B cell (primary cell): ENCODE measurements around the gene MTHFSD. TPM values are rescaled to one million over a fixed set of nuclear protein-coding genes. Genes with fewer than 3 reads are reported as not detected.

Source experiments
- ATAC-seq: fragments of 200-7000 bp; cut with Tn5 transposase; one replicate; pipeline ENCODE4 v1.10.0; 2021; ENCODE audit warnings: low read depth, mild to moderate bottlenecking, moderate number of reproducible peaks, moderate library complexity
- CTCF ChIA-PET: fragments of 350-600 bp; sonication (Branson Sonifier 250); formaldehyde crosslinking; loops from one replicate; lab custom pipeline; 2021; ENCODE audit warnings: antibody characterized with exemption, inconsistent platforms; lab: Charles Lee
- POLR2A ChIA-PET: fragments of 350-600 bp; sonication (Branson Sonifier 250); formaldehyde crosslinking; loops from one replicate; lab custom pipeline; 2021; ENCODE audit warnings: antibody characterized with exemption; lab: Charles Lee
- DNase-seq: peaks from one replicate; pipeline ENCODE4 v3.0.0; 2013
- H2AFZ ChIP-seq: 2 replicates; pipeline ENCODE4 v1.6.1; 2012; ENCODE audit warnings: mild to moderate bottlenecking, low read depth, low read length; ENCODE audit not compliant: insufficient read depth, poor library complexity, severe bottlenecking
- H3K27ac ChIP-seq, 2 donors: 1 replicate in 1 of 2; 2 replicates in 1 of 2; pipeline ENCODE4 v1.5.1; 2012 to 2013; ENCODE audit warnings: low read length in 2 of 2, mild to moderate bottlenecking in 2 of 2, moderate library complexity in 1 of 2
- H3K27me3 ChIP-seq, 4 experiments: fragments of 200-600 bp in 1 of 4; sonication (generic) in 1 of 4; replicated peaks in 1 of 4; 1 replicate in 2 of 4; 2 replicates in 2 of 4; pipeline versions ENCODE4 v1.6.1 to v1.7.0; 2013 to 2016; ENCODE audit warnings: low read length in 3 of 4, mild to moderate bottlenecking in 2 of 4, mixed read lengths in 1 of 4, moderate library complexity in 1 of 4; ENCODE audit not compliant: insufficient read depth in 4 of 4, control insufficient read depth in 3 of 4; ENCODE audit errors: control extremely low read depth in 1 of 4
- H3K36me3 ChIP-seq, 2 experiments: replicated peaks in 1 of 2; 1 replicate in 1 of 2; 2 replicates in 1 of 2; pipeline versions ENCODE4 v1.6.1 to v1.7.1; 2013; ENCODE audit warnings: low read length in 1 of 2; ENCODE audit not compliant: insufficient read depth in 2 of 2, control insufficient read depth in 1 of 2; ENCODE audit errors: control extremely low read depth in 1 of 2, extremely low read depth in 1 of 2
- H3K4me1 ChIP-seq, 2 donors: fragments of 200-600 bp in 1 of 2; sonication (generic) in 1 of 2; 1 replicate in 1 of 2; 2 replicates in 1 of 2; pipeline versions ENCODE4 v1.5.1 to v1.6.1; 2013 to 2017; ENCODE audit warnings: low read length in 2 of 2; ENCODE audit not compliant: control insufficient read depth in 2 of 2, insufficient read depth in 2 of 2
- H3K4me2 ChIP-seq: replicated peaks from 2 replicates; pipeline ENCODE3; 2012; ENCODE audit warnings: mild to moderate bottlenecking, low read depth, low read length; ENCODE audit not compliant: poor library complexity, severe bottlenecking
- H3K4me3 ChIP-seq, 5 experiments: fragments of 200-600 bp in 1 of 5; sonication (generic) in 1 of 5; 1 replicate in 3 of 5; 2 replicates in 2 of 5; pipeline versions ENCODE4 v1.5.1 to v1.7.0; 2011 to 2016; ENCODE audit warnings: low read length in 4 of 5, mild to moderate bottlenecking in 4 of 5, low read depth in 2 of 5, control low read depth in 1 of 5, moderate library complexity in 1 of 5; ENCODE audit not compliant: insufficient read depth in 1 of 5; ENCODE audit errors: control extremely low read depth in 1 of 5, extremely low read depth in 1 of 5
- H3K79me2 ChIP-seq: fragments of 200-600 bp; sonication (generic); one replicate; pipeline ENCODE4 v1.6.0; 2016; ENCODE audit warnings: low read length; ENCODE audit not compliant: control insufficient read depth, insufficient read depth
- H3K9ac ChIP-seq: fragments of 200-600 bp; sonication (generic); 2 replicates; pipeline ENCODE4 v1.6.1; 2017; ENCODE audit warnings: mild to moderate bottlenecking, low read length, moderate library complexity
- H3K9me3 ChIP-seq, 3 donors: one replicate each; pipeline versions ENCODE4 v1.6.1 to v1.7.1; 2013; ENCODE audit warnings: low read length in 2 of 3; ENCODE audit not compliant: control insufficient read depth in 2 of 3, insufficient read depth in 1 of 3; ENCODE audit errors: control extremely low read depth in 1 of 3
- H4K20me1 ChIP-seq: 2 replicates; pipeline ENCODE4 v1.6.0; 2012; ENCODE audit warnings: mild to moderate bottlenecking, low read length; ENCODE audit not compliant: insufficient read depth, control insufficient read depth, poor library complexity, severe bottlenecking
- H3K27ac Mint-ChIP-seq: one replicate; pipeline ENCODE4 v1.8.0; 2021; ENCODE audit warnings: mixed read lengths
- H3K27me3 Mint-ChIP-seq: one replicate; pipeline ENCODE4 v1.8.0; 2021; ENCODE audit warnings: mixed read lengths
- H3K4me1 Mint-ChIP-seq: one replicate; pipeline ENCODE4 v1.8.0; 2021; ENCODE audit warnings: mixed read lengths
- H3K4me3 Mint-ChIP-seq: one replicate; pipeline ENCODE4 v1.8.0; 2021; ENCODE audit warnings: mixed read lengths
- H3K9me3 Mint-ChIP-seq: one replicate; pipeline ENCODE4 v1.8.0; 2022; ENCODE audit warnings: mixed read lengths; ENCODE audit not compliant: insufficient read depth
- CTCF ChIP-seq: fragments of 200-600 bp; IDR thresholded peaks from one replicate; pipeline ENCODE4 v1.8.0; 2022; ENCODE audit warnings: antibody characterized with exemption, mild to moderate bottlenecking
- EZH2 ChIP-seq: IDR thresholded peaks from 2 replicates; pipeline ENCODE4 v1.6.1; 2012; ENCODE audit warnings: borderline replicate concordance, low read depth, mild to moderate bottlenecking, moderate library complexity, low read length; ENCODE audit not compliant: insufficient read depth, poor library complexity, severe bottlenecking
- WGBS: methylation state at CpG from one replicate; pipeline ENCODE4 v1.1.5; 2013; ENCODE audit warnings: missing lambda C conversion rate; ENCODE audit not compliant: insufficient coverage; 5-methylcytosine and 5-hydroxymethylcytosine counted together
- intact Hi-C: fragments of 100-400 bp; cut with micrococcal nuclease; formaldehyde crosslinking; loops from one replicate; pipeline ENCODE4 v1.10.0; 2022
- polyA plus RNA-seq: library from polyadenylated mRNA; depleted of rRNA; stranded (reverse); fragments of >200 nt; gene quantifications from 2 replicates; pipeline ENCODE4 v1.2.3, GENCODE V29; 2012
- total RNA-seq, 2 donors: library from RNA; stranded (reverse); fragments of 120-200 nt in 1 of 2; gene quantifications; 1 replicate in 1 of 2; 2 replicates in 1 of 2; pipeline versions ENCODE4 v1.2.3 to v1.2.4, GENCODE V29; 2013 to 2022

MTHFSD gene
- total and polyA plus RNA-seq, 2 donors (not counting 1 experiment from before 2014, with no cell fraction given) = 21.5 to 42.0 TPM

- no peak overlapping the region for H3K9ac ChIP-seq
- peaks cover 80% of the 10 kb centered on the region for H3K27me3 Mint-ChIP-seq
- no peak overlapping the region for H3K4me3 ChIP-seq
- WGBS = 13% methylated on average over 18 of the region's 22 CpGs
- no peak overlapping the region for H2AFZ ChIP-seq
- H4K20me1 ChIP-seq = no peaks in the 10 kb centered on the region
- no peak for ATAC-seq
- H3K4me3 Mint-ChIP-seq = no peak overlapping the region
- POLR2A ChIA-PET = interaction anchor here (0.7 kb wide), 1 partner anchor 214 kb away, joined by 4 read pairs; no protein-coding TSS in a partner anchor
- peaks cover 30% of the 10 kb centered on the region for H3K4me1 Mint-ChIP-seq
- H3K27ac Mint-ChIP-seq = no peak overlapping the region
- H3K27me3 ChIP-seq = peaks cover 0 to 93% (median 69%) of the 10 kb centered on the region in 4 experiments
- DNase-seq = no peak
- no peaks in the 10 kb centered on the region for H3K79me2 ChIP-seq
- no peaks in the 10 kb centered on the region for H3K9me3 Mint-ChIP-seq
- peaks cover 28 to 46% of the 10 kb centered on the region in 2 donors for H3K4me1 ChIP-seq
- H3K4me2 ChIP-seq = no peak overlapping the region
- CTCF ChIA-PET = no interaction called here
- peaks cover 0 to 22% (median 0%) of the 10 kb centered on the region in 3 donors for H3K9me3 ChIP-seq
- TF ChIP-seq EZH2 = no peak
- TF ChIP-seq CTCF = no peak
- intact Hi-C loops = no loop called here
- no peaks in the 10 kb centered on the region for H3K36me3 ChIP-seq
- no peak overlapping the region for H3K27ac ChIP-seq
Observed at GRCh38 chr16:86502856-86503748, 51.9 kb downstream of the MTHFSD start.
